GM12878 (cell line): ENCODE measurements around the gene LSM3.

Source experiments
- CTCF ChIP-seq, 3 experiments: IDR thresholded peaks in 2 of 3; conservative IDR thresholded peaks in 1 of 3; 2 replicates each; pipeline ENCODE4 v1.5.1; 2011; ENCODE audit warnings: low read depth in 3 of 3, low read length in 3 of 3, mild to moderate bottlenecking in 3 of 3, control low read depth in 2 of 3, moderate library complexity in 2 of 3, inconsistent platforms in 1 of 3, mixed read lengths in 1 of 3; ENCODE audit not compliant: control insufficient read depth in 2 of 3, insufficient read depth in 1 of 3; ENCODE audit errors: extremely low read depth in 1 of 3
- CUX1 ChIP-seq: IDR thresholded peaks from 2 replicates; pipeline ENCODE4 v1.6.1; 2012; ENCODE audit warnings: improper control_type of control experiment, low read depth, low read length; ENCODE audit not compliant: insufficient replicate concordance
- USF2 ChIP-seq: IDR thresholded peaks from 2 replicates; pipeline ENCODE4 v1.6.1; 2011; ENCODE audit warnings: low read depth, low read length, improper control_type of control experiment, borderline replicate concordance

GRCh38 chr3:14202874-14203520 is 24.4 kb downstream of the LSM3 start:
- TF ChIP-seq CTCF (IDR thresholded peaks at IDR 0.05 in 2 of 3, conservative IDR thresholded peaks at IDR 0.05 in 1 of 3; ENCODE audit: control insufficient read depth in 2 of 3, extremely low read depth in 1 of 3, insufficient read depth in 1 of 3, low read depth in 3 of 3, low read length in 3 of 3) (no peak), CUX1 (no peak), USF2 (no peak)
